ENCODE measurements around the gene RASGRP1.

DNA sequence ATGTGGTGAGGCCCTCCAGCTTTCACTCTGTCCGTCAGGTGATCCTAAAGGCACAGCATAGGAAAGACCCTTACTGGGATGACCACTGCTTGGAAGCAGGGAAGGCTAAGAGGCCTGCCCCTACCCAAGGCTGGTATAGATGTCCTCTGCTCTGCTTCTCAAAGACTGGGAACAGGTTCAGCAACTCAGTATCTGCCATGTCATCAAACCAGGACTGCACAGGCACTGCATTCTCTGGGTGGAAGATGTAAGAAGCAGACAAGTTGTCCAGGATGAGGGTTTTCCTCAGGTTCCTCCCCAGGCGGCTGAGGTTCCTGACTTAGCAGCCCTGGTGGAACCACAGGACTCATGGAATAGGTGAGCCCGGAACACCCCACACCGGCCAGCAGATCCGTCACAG is 106.0 kb downstream of the RASGRP1 start:
- TF ChIP-seq, protein P1, sequence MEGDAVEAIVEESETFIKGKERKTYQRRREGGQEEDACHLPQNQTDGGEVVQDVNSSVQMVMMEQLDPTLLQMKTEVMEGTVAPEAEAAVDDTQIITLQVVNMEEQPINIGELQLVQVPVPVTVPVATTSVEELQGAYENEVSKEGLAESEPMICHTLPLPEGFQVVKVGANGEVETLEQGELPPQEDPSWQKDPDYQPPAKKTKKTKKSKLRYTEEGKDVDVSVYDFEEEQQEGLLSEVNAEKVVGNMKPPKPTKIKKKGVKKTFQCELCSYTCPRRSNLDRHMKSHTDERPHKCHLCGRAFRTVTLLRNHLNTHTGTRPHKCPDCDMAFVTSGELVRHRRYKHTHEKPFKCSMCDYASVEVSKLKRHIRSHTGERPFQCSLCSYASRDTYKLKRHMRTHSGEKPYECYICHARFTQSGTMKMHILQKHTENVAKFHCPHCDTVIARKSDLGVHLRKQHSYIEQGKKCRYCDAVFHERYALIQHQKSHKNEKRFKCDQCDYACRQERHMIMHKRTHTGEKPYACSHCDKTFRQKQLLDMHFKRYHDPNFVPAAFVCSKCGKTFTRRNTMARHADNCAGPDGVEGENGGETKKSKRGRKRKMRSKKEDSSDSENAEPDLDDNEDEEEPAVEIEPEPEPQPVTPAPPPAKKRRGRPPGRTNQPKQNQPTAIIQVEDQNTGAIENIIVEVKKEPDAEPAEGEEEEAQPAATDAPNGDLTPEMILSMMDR (IDR thresholded peaks at IDR 0.05 in 2 of 3, conservative IDR thresholded peaks at IDR 0.05 in 1 of 3; ENCODE audit: borderline replicate concordance in 1 of 3, insufficient read depth in 1 of 3, low read depth in 2 of 3, low read length in 2 of 3): no peak
- TF ChIP-seq, protein P2, sequence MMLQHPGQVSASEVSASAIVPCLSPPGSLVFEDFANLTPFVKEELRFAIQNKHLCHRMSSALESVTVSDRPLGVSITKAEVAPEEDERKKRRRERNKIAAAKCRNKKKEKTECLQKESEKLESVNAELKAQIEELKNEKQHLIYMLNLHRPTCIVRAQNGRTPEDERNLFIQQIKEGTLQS (IDR thresholded peaks at IDR 0.05): no peak

Data from HCT116 (cell line).